Activated naive CD8-positive, alpha-beta T cell treated with anti-CD3 and anti-CD28 coated beads for 36 hours (primary cell): ENCODE measurements around the gene ANKLE2. TPM values are rescaled to one million over a fixed set of nuclear protein-coding genes. Genes with fewer than 3 reads are reported as not detected.
A peak's percentile ranks its signal among the peaks of the same experiment; 100 is the strongest.
"Not testable (repeated sequence)": the region's sequence is repeated elsewhere in the genome, so short reads cannot be mapped to it uniquely, and the experiment has no call there.

Experiments
- DNase-seq: peaks from one replicate; pipeline ENCODE4 v3.0.0; 2021
- H3K27ac Mint-ChIP-seq: one replicate; pipeline ENCODE4 v1.8.0; 2022; ENCODE audit warnings: mild to moderate bottlenecking, moderate library complexity, mixed read lengths
- H3K27me3 Mint-ChIP-seq: one replicate; pipeline ENCODE4 v1.8.0; 2022; ENCODE audit warnings: mild to moderate bottlenecking, mixed read lengths
- H3K36me3 Mint-ChIP-seq: one replicate; pipeline ENCODE4 v1.8.0; 2021; ENCODE audit warnings: mild to moderate bottlenecking, mixed read lengths
- H3K4me1 Mint-ChIP-seq: one replicate; pipeline ENCODE4 v1.8.0; 2021; ENCODE audit warnings: mixed read lengths
- H3K4me3 Mint-ChIP-seq: one replicate; pipeline ENCODE4 v1.8.0; 2022; ENCODE audit warnings: mild to moderate bottlenecking, moderate library complexity, mixed read lengths
- H3K9me3 Mint-ChIP-seq: one replicate; pipeline ENCODE4 v1.8.0; 2022; ENCODE audit warnings: mixed read lengths
- total RNA-seq, 2 experiments: library from RNA; stranded (reverse); gene quantifications; one replicate each; pipeline ENCODE4 v1.2.3, GENCODE V29; 2021

The ANKLE2 gene
- total RNA-seq, 2 experiments from 2014 or later: 84.5 to 84.8 TPM

DNA sequence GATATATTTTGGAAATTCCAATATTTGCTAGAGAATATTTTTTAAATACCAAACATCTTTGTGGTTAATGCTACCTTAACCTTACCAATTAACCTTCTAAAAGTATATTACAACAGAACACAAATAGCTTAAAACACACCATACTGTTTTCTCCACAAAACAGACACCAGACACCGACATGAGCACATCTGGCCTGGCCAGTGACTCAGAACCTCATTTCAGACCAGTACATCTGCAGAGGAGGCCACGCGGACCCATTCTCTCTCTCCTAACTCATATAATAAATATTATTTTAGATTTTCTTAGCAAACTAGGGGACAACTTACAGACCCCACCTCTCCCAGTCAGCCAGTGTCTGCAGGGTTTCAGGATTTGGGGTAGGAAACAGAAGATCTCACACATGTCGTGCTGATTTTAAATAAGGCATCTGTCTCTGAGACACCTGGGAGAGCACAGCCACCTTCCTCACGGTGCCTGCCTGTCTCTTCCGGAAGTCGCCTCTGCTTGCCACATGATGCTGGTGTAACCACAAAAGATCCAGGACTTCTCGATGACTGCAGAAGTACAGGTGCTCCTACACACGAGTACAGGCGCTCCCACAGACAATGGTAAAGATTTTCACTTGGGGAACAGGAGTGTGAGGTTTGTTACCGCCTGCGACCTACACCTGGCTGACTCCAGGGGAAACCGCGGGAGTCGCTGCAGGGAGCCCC, 9.7 kb upstream of the ANKLE2 start:
- Mint-ChIP-seq H3K36me3 (peaks cover 31% of the 10 kb centered on the region), H3K4me3 (peak overlapping the region; percentile 40), H3K4me1 (peaks cover 53% of the 10 kb centered on the region)

GRCh38 chr12:132766380-132767085, 4.9 kb upstream of the ANKLE2 start:
- Mint-ChIP-seq H3K4me1 (peaks cover 42% of the 10 kb centered on the region), H3K9me3 (no peaks in the 10 kb centered on the region), H3K27me3 (peaks cover 5% of the 10 kb centered on the region), H3K36me3 (peaks cover 27% of the 10 kb centered on the region), H3K27ac (no peak overlapping the region), H3K4me3 (no peak overlapping the region)
- DNase-seq: no peak

More for the DNA sequence above, 9.7 kb upstream of the ANKLE2 start:
- Mint-ChIP-seq H3K9me3 (no peaks in the 10 kb centered on the region), H3K27me3 (peaks cover 5% of the 10 kb centered on the region), H3K27ac (peak overlapping the region; percentile 85)
- DNase-seq: peak; percentile 52

DNA sequence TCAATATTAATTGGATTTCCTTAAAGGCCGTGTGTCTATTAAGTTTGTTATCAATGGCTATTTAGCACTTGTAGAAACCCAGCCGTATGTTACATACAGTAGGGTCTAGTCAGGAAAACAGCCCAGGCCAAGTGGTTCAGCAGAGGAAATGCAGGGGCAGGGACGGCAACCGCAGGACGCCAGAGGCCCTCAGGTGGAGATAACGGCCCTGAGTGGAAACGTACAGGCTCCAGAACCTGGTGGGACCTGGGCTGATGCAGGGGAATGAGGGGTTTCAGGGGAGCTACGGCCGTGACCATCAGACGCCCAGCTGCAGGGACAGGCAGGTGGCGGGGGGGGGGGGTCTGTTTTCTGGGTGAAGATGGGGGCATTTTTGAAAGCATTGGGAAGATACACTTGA, 3.7 kb upstream of the ANKLE2 start:
- Mint-ChIP-seq H3K27me3 (peaks cover 10% of the 10 kb centered on the region), H3K4me3 (peak overlapping the region; percentile 7), H3K9me3 (no peaks in the 10 kb centered on the region), H3K27ac (no peak overlapping the region), H3K36me3 (peaks cover 30% of the 10 kb centered on the region), H3K4me1 (peaks cover 41% of the 10 kb centered on the region)
- no peak for DNase-seq

DNA sequence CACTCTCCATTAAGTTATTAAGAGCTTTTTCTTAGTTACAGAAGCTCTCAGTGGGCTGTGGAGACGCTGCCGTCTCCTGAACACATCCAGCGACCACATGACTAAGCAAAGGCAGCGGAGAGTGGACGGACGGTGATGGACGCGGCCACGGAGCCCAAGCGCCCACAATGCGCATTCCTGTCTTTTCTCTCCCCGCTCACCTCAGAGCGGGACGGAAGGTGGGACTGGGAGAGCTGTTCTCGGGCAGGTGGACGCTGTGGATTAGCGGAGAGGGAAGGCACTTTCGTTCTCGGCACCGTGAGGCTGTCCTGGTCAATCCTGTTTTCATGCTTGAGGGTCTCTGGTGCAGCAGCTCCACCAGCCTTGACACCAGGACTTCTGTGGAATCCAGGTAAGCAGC, 2.6 kb upstream of the ANKLE2 start:
- no peak for DNase-seq
- no peak overlapping the region for H3K27ac Mint-ChIP-seq
- H3K27me3 Mint-ChIP-seq: peaks cover 10% of the 10 kb centered on the region
- H3K36me3 Mint-ChIP-seq: peaks cover 26% of the 10 kb centered on the region
- H3K4me1 Mint-ChIP-seq: peaks cover 35% of the 10 kb centered on the region
- no peaks in the 10 kb centered on the region for H3K9me3 Mint-ChIP-seq
- no peak overlapping the region for H3K4me3 Mint-ChIP-seq

DNA sequence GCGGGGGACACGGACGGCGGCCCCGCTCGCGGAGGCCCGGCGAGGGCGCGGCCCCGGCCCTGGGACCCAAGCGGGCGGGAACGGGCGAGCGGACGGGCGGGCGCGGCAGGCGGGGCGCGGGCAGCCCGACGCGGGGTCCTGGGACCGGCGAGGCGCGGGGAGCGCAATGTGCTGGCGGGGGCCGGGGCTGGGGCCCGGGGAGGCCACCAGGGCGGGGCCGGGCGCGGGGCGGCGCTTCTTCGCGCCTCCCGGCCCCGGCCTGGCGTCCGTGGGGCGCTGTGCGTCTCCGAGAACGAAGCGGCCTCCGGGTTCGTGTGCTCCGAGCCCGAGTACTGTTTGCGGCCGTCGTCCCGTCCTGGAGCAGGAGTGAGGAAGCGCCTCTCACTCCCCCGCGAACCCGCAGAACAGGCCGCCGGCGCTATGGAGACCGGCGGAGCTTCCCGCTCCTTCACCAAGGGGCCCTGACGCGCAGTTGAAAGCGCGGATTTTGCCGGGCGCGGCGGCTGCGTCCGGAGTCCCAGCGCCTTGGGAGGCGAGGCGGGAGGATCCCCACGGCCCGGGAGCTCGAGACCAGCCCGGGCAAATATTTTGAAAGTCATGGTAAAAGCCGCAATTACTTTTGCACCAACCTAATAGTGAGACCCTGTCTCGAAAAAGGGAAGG, 420 bp upstream of the ANKLE2 start:
- Mint-ChIP-seq H3K27ac (peak overlapping the region; percentile 78), H3K4me3 (peak overlapping the region; percentile 77), H3K4me1 (peaks cover 21% of the 10 kb centered on the region), H3K36me3 (peaks cover 29% of the 10 kb centered on the region), H3K9me3 (no peaks in the 10 kb centered on the region), H3K27me3 (peaks cover 4% of the 10 kb centered on the region)
- DNase-seq: peak; percentile 91

- Mint-ChIP-seq H3K4me1 (peaks cover 18% of the 10 kb centered on the region), H3K4me3 (no peak overlapping the region), H3K27ac (no peak overlapping the region), H3K27me3 (peaks cover 4% of the 10 kb centered on the region), H3K36me3 (peaks cover 39% of the 10 kb centered on the region), H3K9me3 (no peaks in the 10 kb centered on the region)
- no peak for DNase-seq
These were observed 2.3 kb downstream of the ANKLE2 start for GRCh38 chr12:132759359-132759758.

GRCh38 chr12:132758825-132759224, 2.8 kb downstream of the ANKLE2 start:
- H3K27ac Mint-ChIP-seq, H3K4me3 Mint-ChIP-seq, H3K9me3 Mint-ChIP-seq, H3K27me3 Mint-ChIP-seq, DNase-seq: not testable (repeated sequence)
- H3K36me3 Mint-ChIP-seq: peaks cover 38% of the 10 kb centered on the region
- H3K4me1 Mint-ChIP-seq: peaks cover 18% of the 10 kb centered on the region

GRCh38 chr12:132754160-132754932, 7.3 kb downstream of the ANKLE2 start:
- no peak overlapping the region for H3K4me3 Mint-ChIP-seq

DNA sequence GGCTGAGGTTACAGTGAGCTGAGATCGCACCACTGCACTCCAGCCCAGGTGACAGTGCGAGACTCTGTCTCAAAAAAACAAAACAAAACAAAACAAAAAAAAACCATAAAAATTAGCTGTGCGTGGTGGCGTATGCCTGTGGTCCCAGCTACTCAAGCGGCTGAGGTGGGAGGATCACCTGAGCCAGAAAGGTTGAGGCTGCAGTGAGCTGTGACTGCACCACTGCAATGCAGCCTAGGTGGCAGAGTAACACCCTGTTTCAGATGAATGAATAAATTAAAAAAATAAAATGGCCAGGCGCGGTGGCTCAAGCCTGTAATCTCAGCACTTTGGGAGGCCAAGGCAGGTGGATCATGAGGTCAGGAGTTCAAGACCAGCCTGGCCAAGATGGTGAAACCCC, 8.0 kb downstream of the ANKLE2 start:
- H3K36me3 Mint-ChIP-seq: peaks cover 31% of the 10 kb centered on the region
- H3K4me3 Mint-ChIP-seq, DNase-seq, H3K4me1 Mint-ChIP-seq, H3K27me3 Mint-ChIP-seq, H3K9me3 Mint-ChIP-seq, H3K27ac Mint-ChIP-seq: not testable (repeated sequence)

More at GRCh38 chr12:132754160-132754932, 7.3 kb downstream of the ANKLE2 start:
- H3K36me3 Mint-ChIP-seq: peaks cover 32% of the 10 kb centered on the region
- no peak overlapping the region for H3K27ac Mint-ChIP-seq
- no peaks in the 10 kb centered on the region for H3K27me3 Mint-ChIP-seq
- H3K4me1 Mint-ChIP-seq: peaks cover 4% of the 10 kb centered on the region
- no peaks in the 10 kb centered on the region for H3K9me3 Mint-ChIP-seq
- no peak for DNase-seq

DNA sequence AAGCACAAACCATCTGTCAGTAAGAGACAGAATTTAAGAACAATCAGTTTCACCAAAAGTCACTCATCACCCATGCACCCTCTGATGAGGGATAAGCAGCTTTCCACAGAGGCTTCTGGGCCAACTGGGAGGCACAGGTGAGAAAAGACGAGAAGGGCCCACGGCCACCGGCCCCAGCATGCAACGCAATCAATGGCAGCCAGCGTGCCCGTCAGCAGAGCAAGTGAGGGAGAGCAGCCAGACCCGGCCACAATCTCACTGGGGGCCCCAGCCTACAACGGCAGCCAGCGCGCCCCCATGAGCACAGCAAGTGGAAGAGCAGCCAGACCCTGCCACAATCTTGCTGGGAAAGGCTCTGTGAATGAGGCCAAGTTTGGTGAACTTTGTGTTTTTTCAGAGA, 13.3 kb downstream of the ANKLE2 start:
- Mint-ChIP-seq H3K27ac (no peak overlapping the region), H3K4me3 (no peak overlapping the region), H3K36me3 (peaks cover 21% of the 10 kb centered on the region), H3K4me1 (peaks cover 6% of the 10 kb centered on the region), H3K27me3 (no peaks in the 10 kb centered on the region), H3K9me3 (no peaks in the 10 kb centered on the region)
- DNase-seq: no peak

DNA sequence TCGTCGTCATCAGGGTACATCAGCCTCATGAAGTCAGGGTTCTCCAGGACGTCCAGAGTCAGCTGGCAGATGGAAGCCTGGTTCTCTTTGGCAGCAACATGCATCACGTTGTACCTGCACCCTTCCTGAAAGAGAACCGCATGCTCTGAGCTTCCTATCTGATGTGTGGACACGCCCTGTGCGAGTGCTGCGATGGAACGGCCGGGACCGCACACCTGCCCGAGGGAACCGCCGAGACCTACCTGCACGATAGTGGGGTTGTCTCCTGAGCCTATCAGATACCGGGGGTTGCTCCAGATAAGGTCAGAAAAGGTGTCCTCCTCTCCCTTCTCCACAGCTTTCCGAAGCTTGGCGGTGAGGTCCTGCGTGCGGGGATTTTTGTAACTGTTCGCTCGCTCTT, 13.7 kb downstream of the ANKLE2 start:
- no peak for DNase-seq
- H3K4me1 Mint-ChIP-seq: peaks cover 6% of the 10 kb centered on the region
- no peaks in the 10 kb centered on the region for H3K27me3 Mint-ChIP-seq
- H3K9me3 Mint-ChIP-seq: no peaks in the 10 kb centered on the region
- peaks cover 25% of the 10 kb centered on the region for H3K36me3 Mint-ChIP-seq
- H3K27ac Mint-ChIP-seq: no peak overlapping the region
- no peak overlapping the region for H3K4me3 Mint-ChIP-seq

DNA sequence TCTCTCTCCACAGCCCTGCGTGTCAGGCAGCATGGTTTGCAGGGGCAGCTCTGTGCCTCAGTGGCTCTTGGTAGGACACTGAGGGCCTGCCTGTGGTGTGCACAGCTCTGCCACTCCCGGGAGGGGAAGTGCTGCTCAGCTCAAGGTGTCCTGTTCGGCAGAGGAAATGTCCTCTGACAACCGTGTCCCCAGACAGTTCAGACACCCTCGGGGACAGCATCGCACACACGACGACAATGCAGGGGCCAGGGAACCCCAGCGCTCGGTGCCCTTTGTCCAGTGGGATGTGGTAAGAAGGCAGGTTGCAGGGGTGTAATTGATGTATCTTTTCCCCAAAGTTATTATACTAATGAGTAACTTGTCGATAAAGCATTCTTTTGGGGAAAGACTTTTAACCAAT, 14.2 kb downstream of the ANKLE2 start:
- Mint-ChIP-seq H3K4me3 (no peak overlapping the region), H3K36me3 (peaks cover 27% of the 10 kb centered on the region), H3K27me3 (no peaks in the 10 kb centered on the region), H3K27ac (no peak overlapping the region), H3K9me3 (no peaks in the 10 kb centered on the region), H3K4me1 (peaks cover 6% of the 10 kb centered on the region)
- no peak for DNase-seq

DNA sequence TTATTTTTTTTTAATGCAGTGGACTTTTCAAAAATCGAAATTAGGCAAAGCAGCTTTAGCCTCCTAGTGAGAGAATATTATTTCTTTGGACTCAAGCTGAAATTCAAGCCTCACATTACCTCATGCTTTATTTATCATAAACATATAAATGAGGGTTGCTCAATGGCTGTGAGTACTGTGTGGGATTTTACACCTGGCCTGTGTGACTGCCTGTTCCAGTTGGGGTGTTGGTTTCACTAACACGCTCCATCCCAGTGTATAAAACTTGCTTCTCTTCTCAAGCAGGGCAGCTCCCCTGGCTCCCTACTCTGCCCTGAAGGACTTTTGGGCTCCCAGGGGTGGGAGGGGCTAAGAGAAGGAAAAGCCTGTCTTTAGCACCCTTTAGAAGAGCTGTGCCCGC, 15.0 kb downstream of the ANKLE2 start:
- Mint-ChIP-seq H3K27ac (no peak overlapping the region), H3K9me3 (no peaks in the 10 kb centered on the region), H3K36me3 (peaks cover 27% of the 10 kb centered on the region)

GRCh38 chr12:132743831-132744230, 17.8 kb downstream of the ANKLE2 start:
- H3K27ac Mint-ChIP-seq: no peak overlapping the region
- peaks cover 28% of the 10 kb centered on the region for H3K36me3 Mint-ChIP-seq
- DNase-seq: no peak
- H3K4me3 Mint-ChIP-seq: no peak overlapping the region
- peaks cover 9% of the 10 kb centered on the region for H3K4me1 Mint-ChIP-seq
- H3K27me3 Mint-ChIP-seq: no peaks in the 10 kb centered on the region
- H3K9me3 Mint-ChIP-seq: no peaks in the 10 kb centered on the region

More for the DNA sequence above, 15.0 kb downstream of the ANKLE2 start:
- H3K27me3 Mint-ChIP-seq: no peaks in the 10 kb centered on the region
- peaks cover 8% of the 10 kb centered on the region for H3K4me1 Mint-ChIP-seq
- no peak overlapping the region for H3K4me3 Mint-ChIP-seq
- DNase-seq: no peak

DNA sequence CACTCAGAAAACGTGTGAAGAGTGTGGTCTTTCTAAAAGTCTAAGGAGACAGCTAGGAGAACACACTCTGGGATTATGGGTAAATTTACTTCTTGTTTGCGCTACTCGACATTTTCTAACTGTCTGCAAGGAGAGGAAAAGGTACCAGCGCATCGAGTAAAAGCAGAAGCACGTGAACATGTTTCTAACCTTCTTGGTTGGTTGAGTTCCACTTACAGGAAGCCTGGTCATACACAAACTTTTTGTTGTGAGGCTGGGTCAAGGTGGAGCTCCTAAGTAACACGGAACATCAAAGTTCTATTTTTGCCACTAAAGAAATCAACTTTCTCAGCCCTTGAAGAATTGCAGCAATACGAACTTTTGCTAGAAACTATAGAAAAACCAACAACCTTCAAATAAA, 20.0 kb downstream of the ANKLE2 start:
- no peaks in the 10 kb centered on the region for H3K9me3 Mint-ChIP-seq
- no peak overlapping the region for H3K27ac Mint-ChIP-seq

More for the DNA sequence above, 20.0 kb downstream of the ANKLE2 start:
- DNase-seq: no peak
- H3K4me1 Mint-ChIP-seq: peaks cover 9% of the 10 kb centered on the region
- H3K4me3 Mint-ChIP-seq: no peak overlapping the region
- H3K27me3 Mint-ChIP-seq: no peaks in the 10 kb centered on the region
- H3K36me3 Mint-ChIP-seq: peaks cover 35% of the 10 kb centered on the region
